HTR-8/SVneo (cell line): ENCODE measurements around the gene LRR1.
"Not testable (repeated sequence)": the region's sequence is repeated elsewhere in the genome, so short reads cannot be mapped to it uniquely, and the experiment has no call there.

Experiments used
- DNase-seq: peaks from one replicate; pipeline ENCODE4 v3.0.0; 2011; ENCODE audit warnings: low spot score, mixed read lengths; ENCODE audit not compliant: insufficient read length
- FAIRE-seq: peaks from 2 replicates; lab custom pipeline; 2011; peaks lifted over from hg19 to GRCh38; lab: Jason Lieb, UNC

LRR1 gene

GRCh38 chr14:49598485-49599300, at the start of gene LRR1:
LRR1 (plus strand) TSS chr14:49598940; CDS start chr14:49599021, 81 bp downstream.
- DNase-seq, result peak; percentile 57
- peak; percentile 68 for FAIRE-seq

- FAIRE-seq (no peak), DNase-seq (no peak)
These were observed 49.3 kb upstream of the LRR1 start for GRCh38 chr14:49549446-49549845.

GRCh38 chr14:49549881-49550280, 48.9 kb upstream of the LRR1 start:
- DNase-seq, result no peak
- no peak for FAIRE-seq

- FAIRE-seq (no peak), DNase-seq (peak; percentile 27)
These were observed 48.2 kb upstream of the LRR1 start for GRCh38 chr14:49550286-49551184.

- FAIRE-seq (no peak), DNase-seq (no peak)
These were observed 47.2 kb upstream of the LRR1 start for GRCh38 chr14:49551569-49551968.

- no peak for DNase-seq
These were observed 45.6 kb upstream of the LRR1 start for GRCh38 chr14:49553106-49553505.

GRCh38 chr14:49553892-49554291, 44.8 kb upstream of the LRR1 start:
- no peak for FAIRE-seq
- no peak for DNase-seq

More at GRCh38 chr14:49553106-49553505, 45.6 kb upstream of the LRR1 start:
- no peak for FAIRE-seq

GRCh38 chr14:49559979-49560768, 38.6 kb upstream of the LRR1 start:
- FAIRE-seq (no peak), DNase-seq (no peak)

- no peak for FAIRE-seq
- no peak for DNase-seq
These were observed 32.0 kb upstream of the LRR1 start for GRCh38 chr14:49566714-49567113.

GRCh38 chr14:49569281-49569680, 29.5 kb upstream of the LRR1 start:
- FAIRE-seq, result no peak
- no peak for DNase-seq

GRCh38 chr14:49574038-49574437, 24.7 kb upstream of the LRR1 start:
- DNase-seq (no peak), FAIRE-seq (no peak)

- FAIRE-seq (no peak), DNase-seq (no peak)
These were observed 20.6 kb upstream of the LRR1 start for GRCh38 chr14:49578141-49578540.

GRCh38 chr14:49579841-49580240, 18.9 kb upstream of the LRR1 start:
- FAIRE-seq (no peak), DNase-seq (no peak)

GRCh38 chr14:49581209-49582112, 17.3 kb upstream of the LRR1 start:
- no peak for FAIRE-seq

GRCh38 chr14:49582113-49582977, 16.4 kb upstream of the LRR1 start:
- no peak for DNase-seq
- FAIRE-seq, result no peak

More at GRCh38 chr14:49581209-49582112, 17.3 kb upstream of the LRR1 start:
- no peak for DNase-seq

- FAIRE-seq, result no peak
These were observed 15.1 kb upstream of the LRR1 start for GRCh38 chr14:49583629-49584028.

GRCh38 chr14:49584058-49584457, 14.7 kb upstream of the LRR1 start:
- DNase-seq (no peak), FAIRE-seq (no peak)

More at GRCh38 chr14:49583629-49584028, 15.1 kb upstream of the LRR1 start:
- DNase-seq, result no peak

- not testable (repeated sequence) for DNase-seq, FAIRE-seq
These were observed 13.6 kb upstream of the LRR1 start for GRCh38 chr14:49584981-49585640.
